Measurements from ENCODE around the gene RHOJ. TPM values are rescaled to one million over a fixed set of nuclear protein-coding genes. Genes with fewer than 3 reads are reported as not detected.

Gene RHOJ
- total RNA-seq, 2 donors from 2014 or later = not detected

GRCh38 chr14:63249092-63249491 lies 44.8 kb downstream of the RHOJ start:
- no peaks in the 10 kb centered on the region for H3K36me3 ChIP-seq (ENCODE audit: control insufficient read depth, insufficient read depth, low read length)
- no peaks in the 10 kb centered on the region for H3K9me3 Mint-ChIP-seq
- 88 to 89% methylated on average over 2 of the region's 2 CpGs for WGBS, 2 experiments (ENCODE audit: insufficient coverage in 1 of 2, insufficient read length in 1 of 2)
- H3K27me3 Mint-ChIP-seq (ENCODE audit: insufficient read depth) = no peaks in the 10 kb centered on the region
- no peaks in the 10 kb centered on the region for H3K4me1 ChIP-seq (ENCODE audit: control insufficient read depth, insufficient read depth, low read length)
- no peaks in the 10 kb centered on the region for H3K36me3 Mint-ChIP-seq (ENCODE audit: low read depth)
- no peaks in the 10 kb centered on the region for H3K4me1 Mint-ChIP-seq
- no peaks in the 10 kb centered on the region for H3K27me3 ChIP-seq (ENCODE audit: control insufficient read depth, insufficient read depth, low read length, poor library complexity, severe bottlenecking)
- no peak overlapping the region for H3K4me3 ChIP-seq (ENCODE audit: low read length)
- H3K9ac ChIP-seq (ENCODE audit: extremely low read depth, low read length, poor library complexity, severe bottlenecking) = no peak overlapping the region
- TF ChIP-seq CTCF (conservative IDR thresholded peaks at IDR 0.05) = no peak
- no peak overlapping the region for H3K27ac Mint-ChIP-seq
- H3K27ac ChIP-seq (ENCODE audit: low read depth, low read length) = peak overlapping the region; percentile 53
- H3K4me3 Mint-ChIP-seq = no peak overlapping the region
- DNase-seq = no peak
- no peaks in the 10 kb centered on the region for H3K9me3 ChIP-seq (ENCODE audit: control insufficient read depth, low read length)

GRCh38 chr14:63257299-63257698 lies 53.1 kb downstream of the RHOJ start:
- no peak for TF ChIP-seq CTCF (conservative IDR thresholded peaks at IDR 0.05)
- H3K9me3 Mint-ChIP-seq = no peaks in the 10 kb centered on the region
- no peak overlapping the region for H3K27ac Mint-ChIP-seq
- Histone ChIP-seq H3K27me3 (ENCODE audit: control insufficient read depth, insufficient read depth, low read length, poor library complexity, severe bottlenecking) (no peaks in the 10 kb centered on the region), H3K36me3 (ENCODE audit: control insufficient read depth, insufficient read depth, low read length) (no peaks in the 10 kb centered on the region), H3K27ac (ENCODE audit: low read depth, low read length) (no peak overlapping the region), H3K4me3 (ENCODE audit: low read length) (no peak overlapping the region), H3K9ac (ENCODE audit: extremely low read depth, low read length, poor library complexity, severe bottlenecking) (no peak overlapping the region), H3K4me1 (ENCODE audit: control insufficient read depth, insufficient read depth, low read length) (peaks cover 4% of the 10 kb centered on the region), H3K9me3 (ENCODE audit: control insufficient read depth, low read length) (no peaks in the 10 kb centered on the region)
- H3K27me3 Mint-ChIP-seq (ENCODE audit: insufficient read depth) = peaks cover 22% of the 10 kb centered on the region
- no peaks in the 10 kb centered on the region for H3K36me3 Mint-ChIP-seq (ENCODE audit: low read depth)
- no peak for DNase-seq
- 50 to 88% methylated on average over 2 to 4 of the region's 4 CpGs for WGBS, 2 experiments (ENCODE audit: insufficient coverage in 1 of 2, insufficient read length in 1 of 2)
- H3K4me1 Mint-ChIP-seq = peaks cover 7% of the 10 kb centered on the region
- H3K4me3 Mint-ChIP-seq = no peak overlapping the region

GRCh38 chr14:63262446-63262845 lies 58.2 kb downstream of the RHOJ start:
- Histone ChIP-seq H3K9ac (ENCODE audit: extremely low read depth, low read length, poor library complexity, severe bottlenecking) (no peak overlapping the region), H3K9me3 (ENCODE audit: control insufficient read depth, low read length) (peaks cover 7% of the 10 kb centered on the region), H3K36me3 (ENCODE audit: control insufficient read depth, insufficient read depth, low read length) (no peaks in the 10 kb centered on the region), H3K4me3 (ENCODE audit: low read length) (no peak overlapping the region), H3K27me3 (ENCODE audit: control insufficient read depth, insufficient read depth, low read length, poor library complexity, severe bottlenecking) (no peaks in the 10 kb centered on the region), H3K4me1 (ENCODE audit: control insufficient read depth, insufficient read depth, low read length) (peaks cover 4% of the 10 kb centered on the region), H3K27ac (ENCODE audit: low read depth, low read length) (no peak overlapping the region)
- Mint-ChIP-seq H3K9me3 (peaks cover 20% of the 10 kb centered on the region), H3K4me1 (peaks cover 11% of the 10 kb centered on the region), H3K27ac (no peak overlapping the region), H3K4me3 (no peak overlapping the region), H3K36me3 (ENCODE audit: low read depth) (no peaks in the 10 kb centered on the region), H3K27me3 (ENCODE audit: insufficient read depth) (peaks cover 16% of the 10 kb centered on the region)
- peak; percentile 66 for DNase-seq
- WGBS, 2 experiments (ENCODE audit: insufficient coverage in 1 of 2, insufficient read length in 1 of 2) = 87 to 100% methylated on average over 1 to 2 of the region's 2 CpGs
- no peak for TF ChIP-seq CTCF (conservative IDR thresholded peaks at IDR 0.05)
